ENCODE data around the gene GPRIN3.

DNA sequence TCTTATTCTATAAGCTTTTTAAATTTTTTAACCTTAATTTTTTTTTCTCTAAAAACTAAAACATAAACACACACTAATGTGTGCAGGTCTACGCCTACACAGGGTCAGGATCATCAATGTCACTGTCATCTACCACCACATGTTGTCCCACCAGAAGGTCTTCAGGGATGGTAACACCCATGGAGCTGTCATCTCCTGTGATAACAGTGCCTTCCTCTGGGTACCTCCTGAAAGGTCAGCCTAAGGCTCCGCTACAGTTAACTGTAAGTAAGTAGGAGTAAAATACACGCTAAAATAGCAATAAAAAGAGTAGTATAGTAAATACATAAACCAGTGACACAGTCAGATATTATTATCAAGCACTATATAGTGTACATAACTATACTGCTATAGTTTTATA, 45.9 kb upstream of the GPRIN3 start:
- TF ChIP-seq CTCF (IDR thresholded peaks at IDR 0.05) (no peak), POLR2A (IDR thresholded peaks at IDR 0.05) (no peak), EP300 (IDR thresholded peaks at IDR 0.05) (no peak)

All from upper lobe of left lung (tissue), 4 donors.